ENCODE data around the gene ETV4.

Gene ETV4

GRCh38 chr17:43572368-43572980 is 26.3 kb upstream of the ETV4 start:
- DNase-seq (ENCODE audit: low spot score), result no peak

GRCh38 chr17:43570518-43570928 is 24.4 kb upstream of the ETV4 start:
- DNase-seq (ENCODE audit: low spot score), result no peak

GRCh38 chr17:43568506-43569082 is 22.5 kb upstream of the ETV4 start:
- DNase-seq (ENCODE audit: low spot score), result no peak

GRCh38 chr17:43563600-43564594 is 17.8 kb upstream of the ETV4 start:
- no peak for DNase-seq (ENCODE audit: low spot score)

- no peak for DNase-seq (ENCODE audit: low spot score)
These were observed 16.8 kb upstream of the ETV4 start for GRCh38 chr17:43562679-43563599.

GRCh38 chr17:43560461-43561427 is 14.6 kb upstream of the ETV4 start:
- no peak for DNase-seq (ENCODE audit: low spot score)

GRCh38 chr17:43559161-43559816 is 13.1 kb upstream of the ETV4 start:
- no peak for DNase-seq (ENCODE audit: low spot score)

- no peak for DNase-seq (ENCODE audit: low spot score)
These were observed 12.6 kb upstream of the ETV4 start for GRCh38 chr17:43558805-43559160.

- DNase-seq (ENCODE audit: low spot score), result no peak
These were observed 10.2 kb upstream of the ETV4 start for GRCh38 chr17:43556292-43556691.

- DNase-seq (ENCODE audit: low spot score), result no peak
These were observed 8.7 kb upstream of the ETV4 start for GRCh38 chr17:43554857-43555256.

GRCh38 chr17:43553573-43553972 is 7.4 kb upstream of the ETV4 start:
- DNase-seq (ENCODE audit: low spot score), result no peak

- no peak for DNase-seq (ENCODE audit: low spot score)
These were observed 6.2 kb upstream of the ETV4 start for GRCh38 chr17:43552229-43552837.

GRCh38 chr17:43550754-43551153 is 4.6 kb upstream of the ETV4 start:
- no peak for DNase-seq (ENCODE audit: low spot score)

GRCh38 chr17:43549496-43549895 is 3.4 kb upstream of the ETV4 start:
- no peak for DNase-seq (ENCODE audit: low spot score)

- DNase-seq (ENCODE audit: low spot score), result no peak
These were observed 2.7 kb upstream of the ETV4 start for GRCh38 chr17:43548689-43549379.

GRCh38 chr17:43547659-43548256 is 1.6 kb upstream of the ETV4 start:
- no peak for DNase-seq (ENCODE audit: low spot score)

- no peak for DNase-seq (ENCODE audit: low spot score)
These were observed 1.0 kb upstream of the ETV4 start for GRCh38 chr17:43547189-43547550.

GRCh38 chr17:43545383-43545632 is 832 bp downstream of the ETV4 start:
- DNase-seq (ENCODE audit: low spot score), result no peak

All from left forelimb (tissue), 1 donor.